Brain microvascular endothelial cell (primary cell): ENCODE measurements around the gene SMS.

Source experiments
- DNase-seq: peaks from one replicate; pipeline ENCODE4 v3.0.0-alpha.2; 2020
- H3K27ac ChIP-seq: fragments of 250-450 bp; sonication (Bioruptor Pico); 2 replicates; pipeline ENCODE4 v1.5.1; 2020; ENCODE audit warnings: mild to moderate bottlenecking, moderate library complexity
- H3K27me3 ChIP-seq: fragments of 250-450 bp; sonication (Bioruptor Pico); replicated peaks from 2 replicates; pipeline ENCODE4 v1.5.1; 2020; ENCODE audit warnings: mild to moderate bottlenecking
- H3K36me3 ChIP-seq: fragments of 250-450 bp; sonication (Bioruptor Pico); replicated peaks from 2 replicates; pipeline ENCODE4 v1.5.1; 2020; ENCODE audit warnings: mild to moderate bottlenecking
- H3K4me3 ChIP-seq: 2 replicates; pipeline ENCODE4 v1.5.1; 2011; ENCODE audit warnings: low read depth, mild to moderate bottlenecking, control low read depth, low read length, moderate library complexity
- in situ Hi-C: cut with HindIII; loops from 2 replicates; pipeline ENCODE4 v1.10.0; 2017; ENCODE audit warnings: low sequenced_read_pairs, low pct_ligation_motif_present
- TF ChIP-seq, protein P1 (sequence below): IDR thresholded peaks from 2 replicates; pipeline ENCODE4 v1.5.1; 2011; ENCODE audit warnings: low read depth, mild to moderate bottlenecking, moderate library complexity, low read length, control low read depth, inconsistent platforms; ENCODE audit errors: missing control alignments

SMS gene

DNA sequence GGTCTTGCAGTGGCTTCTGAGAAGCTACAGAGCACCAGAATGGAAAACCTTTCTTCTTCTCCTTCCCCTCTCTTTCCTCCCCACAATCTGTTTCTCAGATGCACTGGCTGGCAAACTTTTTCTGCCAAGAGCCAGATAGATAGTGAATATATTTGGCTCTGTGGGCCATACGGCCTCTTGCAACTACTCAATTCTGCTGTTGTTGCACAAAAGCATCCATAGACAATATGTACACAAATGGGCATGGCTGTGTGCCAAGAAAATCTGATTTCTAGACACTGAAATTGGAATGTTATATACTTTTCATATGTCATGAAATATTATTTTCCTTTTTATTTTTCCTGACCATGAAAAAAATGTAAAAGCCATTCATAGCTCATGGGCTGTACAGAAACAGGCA, 94.7 kb downstream of the SMS start:
- TF ChIP-seq, protein P1, sequence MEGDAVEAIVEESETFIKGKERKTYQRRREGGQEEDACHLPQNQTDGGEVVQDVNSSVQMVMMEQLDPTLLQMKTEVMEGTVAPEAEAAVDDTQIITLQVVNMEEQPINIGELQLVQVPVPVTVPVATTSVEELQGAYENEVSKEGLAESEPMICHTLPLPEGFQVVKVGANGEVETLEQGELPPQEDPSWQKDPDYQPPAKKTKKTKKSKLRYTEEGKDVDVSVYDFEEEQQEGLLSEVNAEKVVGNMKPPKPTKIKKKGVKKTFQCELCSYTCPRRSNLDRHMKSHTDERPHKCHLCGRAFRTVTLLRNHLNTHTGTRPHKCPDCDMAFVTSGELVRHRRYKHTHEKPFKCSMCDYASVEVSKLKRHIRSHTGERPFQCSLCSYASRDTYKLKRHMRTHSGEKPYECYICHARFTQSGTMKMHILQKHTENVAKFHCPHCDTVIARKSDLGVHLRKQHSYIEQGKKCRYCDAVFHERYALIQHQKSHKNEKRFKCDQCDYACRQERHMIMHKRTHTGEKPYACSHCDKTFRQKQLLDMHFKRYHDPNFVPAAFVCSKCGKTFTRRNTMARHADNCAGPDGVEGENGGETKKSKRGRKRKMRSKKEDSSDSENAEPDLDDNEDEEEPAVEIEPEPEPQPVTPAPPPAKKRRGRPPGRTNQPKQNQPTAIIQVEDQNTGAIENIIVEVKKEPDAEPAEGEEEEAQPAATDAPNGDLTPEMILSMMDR: no peak
- no peak for DNase-seq
- in situ Hi-C loops: no loop called here
- H3K27me3 ChIP-seq: no peaks in the 10 kb centered on the region
- H3K27ac ChIP-seq: no peak overlapping the region
- H3K4me3 ChIP-seq: no peak overlapping the region
- no peaks in the 10 kb centered on the region for H3K36me3 ChIP-seq

DNA sequence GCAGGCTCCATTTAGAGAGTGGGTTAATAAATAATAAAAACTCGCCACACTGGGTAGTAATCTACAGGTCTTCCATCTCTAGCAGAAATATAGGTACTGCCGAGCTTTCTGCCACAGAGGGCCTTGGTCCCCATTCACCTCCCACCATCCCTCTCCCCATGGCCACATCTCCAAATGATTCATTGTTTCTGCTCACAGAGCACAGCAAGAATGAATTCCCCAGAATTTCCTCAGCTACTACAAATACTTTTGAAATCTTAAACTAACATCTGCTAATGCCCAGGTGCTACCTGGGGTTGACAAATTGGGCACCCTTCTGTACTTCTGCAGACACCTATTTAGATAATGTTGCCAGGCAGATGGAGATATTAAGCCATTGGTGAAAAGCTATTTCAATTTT, 96.7 kb downstream of the SMS start:
- no peaks in the 10 kb centered on the region for H3K36me3 ChIP-seq
- no peak for DNase-seq
- TF ChIP-seq, protein P1: no peak
- no peaks in the 10 kb centered on the region for H3K27me3 ChIP-seq
- no peak overlapping the region for H3K27ac ChIP-seq
- no peak overlapping the region for H3K4me3 ChIP-seq
- in situ Hi-C loops: no loop called here

DNA sequence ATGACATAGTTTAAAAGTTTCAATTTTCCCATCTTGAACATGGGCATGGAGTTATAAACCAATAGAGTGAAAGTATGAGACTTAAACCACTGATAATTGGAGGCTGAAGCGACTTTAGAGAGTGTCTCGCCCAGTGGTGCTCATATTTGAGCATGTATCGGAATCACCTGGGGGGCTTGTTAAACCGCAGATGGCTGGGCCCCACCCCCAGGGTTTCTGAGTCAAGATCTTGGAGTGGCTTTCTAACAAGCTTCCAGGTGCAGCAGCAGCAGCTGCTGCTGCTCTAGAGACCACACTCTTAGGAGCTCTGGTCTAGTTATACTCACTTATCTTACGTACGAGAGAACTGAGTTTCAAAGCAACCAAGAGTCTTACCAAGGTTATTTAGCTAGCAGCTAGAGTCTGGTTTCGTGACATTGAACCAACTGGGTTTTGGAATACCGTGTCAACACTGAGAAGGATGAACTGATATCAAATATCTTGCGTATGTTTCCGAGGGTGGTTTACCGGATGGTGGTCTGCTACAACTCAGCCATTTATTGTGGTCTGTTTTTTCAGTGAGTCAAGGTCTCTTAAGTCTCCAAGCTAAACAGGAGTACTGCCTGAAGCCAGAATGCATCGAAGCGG, 97.5 kb downstream of the SMS start:
- TF ChIP-seq, protein P1: no peak
- DNase-seq: no peak
- H3K4me3 ChIP-seq: no peak overlapping the region
- no peaks in the 10 kb centered on the region for H3K27me3 ChIP-seq
- H3K27ac ChIP-seq: no peak overlapping the region
- in situ Hi-C loops: no loop called here
- no peaks in the 10 kb centered on the region for H3K36me3 ChIP-seq

DNA sequence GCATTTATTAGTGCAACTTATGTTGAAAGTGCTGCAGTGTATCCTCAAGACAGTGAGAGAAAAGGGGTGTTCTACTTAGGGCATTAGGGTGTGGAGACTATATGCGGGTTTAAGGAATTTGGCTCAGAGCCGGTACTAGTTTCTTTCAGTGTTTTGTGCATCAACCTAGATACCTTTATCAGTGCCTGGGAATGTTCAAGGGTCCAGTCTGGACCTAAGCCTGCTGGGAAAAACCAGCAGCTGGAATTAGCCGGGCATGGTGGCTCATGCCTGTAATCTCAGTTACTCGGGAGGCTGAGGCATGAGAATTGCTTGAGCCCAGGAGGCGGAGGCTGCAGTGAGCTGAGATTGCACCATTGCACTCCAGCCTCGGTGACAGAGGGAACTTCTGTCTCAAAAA, 99.0 kb downstream of the SMS start:
- TF ChIP-seq, protein P1: no peak
- no peak for DNase-seq
- no peaks in the 10 kb centered on the region for H3K27me3 ChIP-seq
- no peaks in the 10 kb centered on the region for H3K36me3 ChIP-seq
- in situ Hi-C loops: no loop called here
- no peak overlapping the region for H3K27ac ChIP-seq
- no peak overlapping the region for H3K4me3 ChIP-seq

DNA sequence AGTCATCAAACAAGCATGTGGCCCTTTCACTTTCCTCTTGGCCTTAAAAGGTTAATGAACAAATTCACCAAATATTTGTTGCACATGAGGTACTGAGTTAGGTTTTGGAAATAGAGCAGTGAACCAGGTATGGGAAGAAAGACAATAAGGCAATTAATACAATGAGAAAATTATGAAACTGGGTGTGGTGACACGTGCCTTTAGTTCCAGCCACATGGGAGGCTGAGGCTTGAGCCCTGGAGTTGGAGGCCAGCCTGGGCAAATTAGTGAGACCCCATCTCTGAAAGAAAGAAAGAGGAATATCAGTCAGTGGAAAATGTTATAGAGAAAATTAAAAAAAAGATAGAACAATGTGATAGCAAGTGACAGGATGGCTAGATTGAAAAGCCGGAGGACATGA, 99.7 kb downstream of the SMS start:
- in situ Hi-C loops: no loop called here
- H3K36me3 ChIP-seq: no peaks in the 10 kb centered on the region
- no peaks in the 10 kb centered on the region for H3K27me3 ChIP-seq
- H3K27ac ChIP-seq: no peak overlapping the region
- no peak overlapping the region for H3K4me3 ChIP-seq
- TF ChIP-seq, protein P1: no peak
- no peak for DNase-seq

DNA sequence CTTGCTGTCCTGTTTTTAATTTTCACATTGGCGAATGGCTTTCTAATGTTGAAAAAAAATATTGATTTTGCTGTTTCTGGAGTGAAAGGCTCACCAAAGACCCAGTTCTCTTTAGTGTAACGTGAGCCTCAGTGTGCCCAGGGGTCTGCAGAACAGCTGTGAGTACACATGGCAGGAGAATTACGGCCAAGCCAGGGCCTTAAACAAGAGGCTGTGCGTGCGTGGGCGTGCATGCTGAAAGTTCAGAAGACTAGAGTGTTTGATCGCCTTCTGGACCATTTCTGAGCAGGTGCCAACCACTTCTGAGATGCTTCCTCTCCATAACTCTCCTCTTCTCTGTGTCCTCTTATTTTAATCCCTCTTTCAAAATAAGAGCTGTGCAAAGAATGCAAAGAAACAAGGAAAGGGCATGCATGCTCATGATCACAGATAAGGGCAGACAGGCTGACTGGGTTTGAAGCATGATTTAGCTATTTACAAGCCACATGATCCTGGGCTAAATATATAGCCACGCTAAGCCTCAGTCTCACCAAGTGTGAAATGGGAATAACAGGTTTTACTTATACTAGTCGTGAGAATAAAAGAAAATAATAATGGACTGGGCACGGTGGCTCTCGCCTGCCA, 101.5 kb downstream of the SMS start:
- in situ Hi-C loops: no loop called here
- no peak overlapping the region for H3K27ac ChIP-seq
- no peaks in the 10 kb centered on the region for H3K36me3 ChIP-seq
- DNase-seq: no peak
- no peak overlapping the region for H3K4me3 ChIP-seq
- H3K27me3 ChIP-seq: no peaks in the 10 kb centered on the region
- TF ChIP-seq, protein P1: no peak
